ENCODE measurements around the gene NBEAL2.

NBEAL2 gene

GRCh38 chr3:46935989-46936558, 43.4 kb upstream of the NBEAL2 start:
- FAIRE-seq, result no peak

DNA sequence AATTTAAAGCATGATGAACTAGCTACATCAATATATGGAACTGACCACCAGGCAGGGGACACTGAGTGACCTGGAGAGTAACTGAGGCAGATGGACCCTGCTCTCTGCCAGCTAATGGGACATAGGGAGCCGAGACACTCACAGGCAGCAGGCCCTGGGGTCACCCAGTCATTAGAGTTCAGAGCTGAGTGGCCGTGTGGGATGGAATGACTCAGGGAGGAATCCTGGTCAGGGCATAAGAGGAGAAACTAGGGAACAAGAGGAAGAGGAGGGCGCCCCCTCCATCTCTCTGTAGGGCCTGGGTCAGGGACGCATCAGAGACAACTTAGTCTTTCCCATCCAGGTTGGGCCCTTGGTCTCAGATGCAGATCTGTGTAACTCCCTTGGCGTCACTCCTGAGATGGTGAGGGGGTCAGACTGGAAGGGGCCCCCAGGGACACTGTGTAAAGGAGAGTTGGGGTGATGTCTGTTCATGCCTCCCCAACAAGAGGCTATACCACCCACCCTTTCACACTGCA, 42.7 kb upstream of the NBEAL2 start:
- FAIRE-seq (no peak), DNase-seq (ENCODE audit: insufficient read length, low spot score) (peak; percentile 53)
- TF ChIP-seq POLR2A (IDR thresholded peaks at IDR 0.05; ENCODE audit: low read depth, low read length), result no peak

More at GRCh38 chr3:46935989-46936558, 43.4 kb upstream of the NBEAL2 start:
- no peak for TF ChIP-seq POLR2A (IDR thresholded peaks at IDR 0.05; ENCODE audit: low read depth, low read length)
- no peak for DNase-seq (ENCODE audit: insufficient read length, low spot score)

- no peak for TF ChIP-seq POLR2A (IDR thresholded peaks at IDR 0.05; ENCODE audit: low read depth, low read length)
- DNase-seq (ENCODE audit: insufficient read length, low spot score), result no peak
- no peak for FAIRE-seq
Observed at GRCh38 chr3:46938118-46938517, 41.3 kb upstream of the NBEAL2 start.

GRCh38 chr3:46939578-46940445, 39.7 kb upstream of the NBEAL2 start:
- no peak for TF ChIP-seq POLR2A (IDR thresholded peaks at IDR 0.05; ENCODE audit: low read depth, low read length)
- DNase-seq (ENCODE audit: insufficient read length, low spot score), result no peak
- FAIRE-seq, result no peak

DNA sequence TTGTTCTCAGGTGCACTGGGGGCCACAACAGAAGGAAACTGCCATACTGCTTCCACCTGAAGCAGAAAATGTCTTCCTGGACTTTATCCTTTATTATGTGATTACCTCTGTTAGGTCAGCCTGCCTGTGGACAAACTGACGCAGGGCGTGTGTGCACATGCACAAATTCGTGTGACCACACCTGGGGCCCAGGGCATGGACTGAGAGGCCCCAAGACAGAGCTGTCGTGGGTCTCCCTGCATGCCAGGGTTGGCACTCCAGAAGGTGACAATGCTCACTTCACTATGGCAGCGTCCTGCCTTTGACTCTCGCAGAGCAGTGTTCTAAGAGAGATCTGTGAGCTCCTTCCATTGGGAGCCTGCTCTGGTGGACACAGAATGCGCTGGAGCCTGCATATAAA, 37.4 kb upstream of the NBEAL2 start:
- no peak for FAIRE-seq
- no peak for DNase-seq (ENCODE audit: insufficient read length, low spot score)
- TF ChIP-seq POLR2A (IDR thresholded peaks at IDR 0.05; ENCODE audit: low read depth, low read length), result no peak

DNA sequence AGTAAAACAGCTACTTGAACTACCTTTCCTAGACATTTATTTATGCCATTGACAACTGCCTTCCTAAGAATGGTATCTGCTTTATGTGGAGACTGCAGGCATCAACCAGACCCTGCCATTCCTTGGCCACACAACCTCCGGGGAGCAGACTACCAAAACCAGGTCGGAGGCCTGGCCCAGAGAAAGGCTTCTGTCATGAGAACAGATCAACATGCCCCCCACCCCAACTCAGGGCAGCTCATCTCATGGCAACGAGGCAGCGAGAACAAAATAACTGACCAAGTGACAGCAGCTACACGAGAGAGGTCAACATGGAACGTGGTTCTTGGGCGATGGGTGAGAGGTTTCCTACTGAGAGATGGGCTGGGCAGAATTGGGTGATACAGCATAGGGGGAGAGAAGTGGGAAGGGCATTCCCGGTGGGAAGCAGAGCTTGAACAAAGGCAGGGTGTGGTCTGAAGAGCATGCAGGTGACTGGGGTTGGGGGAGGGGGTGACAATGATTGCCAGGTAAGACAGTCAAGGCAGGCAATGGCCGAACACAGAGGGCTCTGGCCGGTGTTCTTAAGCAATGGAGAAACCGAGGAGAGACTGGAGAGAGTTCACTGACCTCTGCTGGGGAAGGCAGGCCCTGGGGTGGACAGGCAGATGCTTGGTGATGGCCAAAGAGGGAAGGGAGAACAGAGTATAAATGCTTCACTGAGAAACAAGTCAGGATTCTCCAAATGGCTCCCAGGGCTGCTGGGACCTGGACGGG, 36.8 kb upstream of the NBEAL2 start:
- no peak for TF ChIP-seq POLR2A (IDR thresholded peaks at IDR 0.05; ENCODE audit: low read depth, low read length)
- no peak for FAIRE-seq

GRCh38 chr3:46943237-46944187, 36.0 kb upstream of the NBEAL2 start:
- no peak for TF ChIP-seq POLR2A (IDR thresholded peaks at IDR 0.05; ENCODE audit: low read depth, low read length)
- FAIRE-seq, result no peak
- no peak for DNase-seq (ENCODE audit: insufficient read length, low spot score)

More for the DNA sequence above, 36.8 kb upstream of the NBEAL2 start:
- no peak for DNase-seq (ENCODE audit: insufficient read length, low spot score)

GRCh38 chr3:46944191-46944590, 35.3 kb upstream of the NBEAL2 start:
- FAIRE-seq (no peak), DNase-seq (ENCODE audit: insufficient read length, low spot score) (no peak)
- no peak for TF ChIP-seq POLR2A (IDR thresholded peaks at IDR 0.05; ENCODE audit: low read depth, low read length)

GRCh38 chr3:46946416-46946815, 33.0 kb upstream of the NBEAL2 start:
- DNase-seq (ENCODE audit: insufficient read length, low spot score) (no peak), FAIRE-seq (no peak)
- no peak for TF ChIP-seq POLR2A (IDR thresholded peaks at IDR 0.05; ENCODE audit: low read depth, low read length)

GRCh38 chr3:46946856-46947545, 32.5 kb upstream of the NBEAL2 start:
- no peak for TF ChIP-seq POLR2A (IDR thresholded peaks at IDR 0.05; ENCODE audit: low read depth, low read length)
- DNase-seq (ENCODE audit: insufficient read length, low spot score), result peak; percentile 68
- peak; percentile 33 for FAIRE-seq

- no peak for DNase-seq (ENCODE audit: insufficient read length, low spot score)
- TF ChIP-seq POLR2A (IDR thresholded peaks at IDR 0.05; ENCODE audit: low read depth, low read length), result no peak
Observed at GRCh38 chr3:46947546-46947901, 31.9 kb upstream of the NBEAL2 start.

DNA sequence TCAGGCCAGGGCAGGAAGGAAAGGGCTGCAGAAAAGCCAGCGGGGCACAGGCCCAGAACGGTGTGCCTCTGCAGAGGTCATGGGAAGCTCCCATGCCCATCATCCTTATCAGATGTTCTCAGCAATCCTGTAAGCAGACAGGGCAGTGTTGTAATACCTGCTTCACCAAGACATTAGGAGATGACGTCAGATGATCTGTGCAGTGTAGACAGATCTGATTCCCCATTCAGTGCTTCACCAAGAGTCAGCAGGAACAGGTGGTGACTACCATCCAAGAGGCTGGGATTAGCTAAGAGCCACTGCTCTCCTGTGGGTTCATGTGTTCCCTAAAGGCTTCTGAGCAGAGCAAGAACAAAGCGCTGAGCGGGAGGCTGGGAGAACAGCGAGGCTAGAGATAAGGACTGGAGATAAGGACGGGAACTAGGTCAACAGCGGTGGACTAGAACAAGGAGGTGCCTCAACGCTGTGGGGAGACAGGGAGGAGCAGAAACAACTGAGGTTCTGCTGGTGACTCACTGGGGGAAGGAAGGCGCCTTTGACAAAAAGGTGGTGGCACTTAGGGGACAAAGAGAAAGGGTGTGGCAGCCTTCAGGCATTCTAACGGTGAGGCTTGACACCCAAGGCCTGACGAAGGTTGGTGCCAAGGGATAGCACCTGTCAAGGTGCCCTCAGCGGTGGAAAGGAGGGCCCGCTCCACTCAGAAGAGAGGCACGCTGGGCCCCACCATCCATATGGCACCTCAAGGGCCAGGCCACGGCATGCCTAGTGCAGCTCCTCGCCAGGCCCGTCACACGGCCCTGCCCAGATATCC, 31.3 kb upstream of the NBEAL2 start:
- no peak for TF ChIP-seq POLR2A (IDR thresholded peaks at IDR 0.05; ENCODE audit: low read depth, low read length)
- no peak for DNase-seq (ENCODE audit: insufficient read length, low spot score)
- no peak for FAIRE-seq

More at GRCh38 chr3:46947546-46947901, 31.9 kb upstream of the NBEAL2 start:
- FAIRE-seq, result no peak
